IPS-18a (cell line): ENCODE results near the gene KLF13.

Experiments used
- H3K27ac ChIP-seq: one replicate; pipeline ENCODE4 v1.5.1; 2013; ENCODE audit warnings: low read length
- H3K27me3 ChIP-seq: one replicate; pipeline ENCODE4 v1.6.1; 2013; ENCODE audit warnings: mild to moderate bottlenecking, low read length; ENCODE audit not compliant: control insufficient read depth, insufficient read depth
- H3K36me3 ChIP-seq: one replicate; pipeline ENCODE4 v1.6.1; 2013; ENCODE audit warnings: low read depth, low read length; ENCODE audit not compliant: control insufficient read depth
- H3K4me1 ChIP-seq: one replicate; pipeline ENCODE4 v1.6.1; 2013; ENCODE audit warnings: low read depth, low read length; ENCODE audit not compliant: control insufficient read depth
- H3K4me3 ChIP-seq: one replicate; pipeline ENCODE4 v1.5.1; 2013; ENCODE audit warnings: low read length
- H3K9ac ChIP-seq: one replicate; pipeline ENCODE4 v1.6.1; 2013; ENCODE audit warnings: mild to moderate bottlenecking, low read length, moderate library complexity
- H3K9me3 ChIP-seq: one replicate; pipeline ENCODE4 v1.6.1; 2013; ENCODE audit warnings: low read depth, low read length; ENCODE audit not compliant: control insufficient read depth

Gene KLF13

GRCh38 chr15:31375772-31376171 lies 49.1 kb downstream of the KLF13 start:
- H3K36me3 ChIP-seq = no peaks in the 10 kb centered on the region
- no peak overlapping the region for H3K27ac ChIP-seq
- H3K4me3 ChIP-seq = no peak overlapping the region
- no peak overlapping the region for H3K9ac ChIP-seq
- H3K9me3 ChIP-seq = no peaks in the 10 kb centered on the region
- H3K27me3 ChIP-seq = no peaks in the 10 kb centered on the region
- H3K4me1 ChIP-seq = peaks cover 6% of the 10 kb centered on the region

- H3K36me3 ChIP-seq = no peaks in the 10 kb centered on the region
- H3K27ac ChIP-seq = no peak overlapping the region
- no peak overlapping the region for H3K4me3 ChIP-seq
- H3K9ac ChIP-seq = no peak overlapping the region
- no peaks in the 10 kb centered on the region for H3K27me3 ChIP-seq
- no peaks in the 10 kb centered on the region for H3K9me3 ChIP-seq
- peaks cover 6% of the 10 kb centered on the region for H3K4me1 ChIP-seq
Observed at GRCh38 chr15:31376511-31376910, 49.9 kb downstream of the KLF13 start.

- peaks cover 6% of the 10 kb centered on the region for H3K4me1 ChIP-seq
- H3K36me3 ChIP-seq = no peaks in the 10 kb centered on the region
Observed at GRCh38 chr15:31377030-31377429, 50.4 kb downstream of the KLF13 start.

GRCh38 chr15:31378363-31378903 lies 51.8 kb downstream of the KLF13 start:
- H3K9me3 ChIP-seq = no peaks in the 10 kb centered on the region
- peaks cover 3% of the 10 kb centered on the region for H3K4me1 ChIP-seq
- H3K4me3 ChIP-seq = no peak overlapping the region
- H3K36me3 ChIP-seq = no peaks in the 10 kb centered on the region
- no peak overlapping the region for H3K27ac ChIP-seq
- no peak overlapping the region for H3K9ac ChIP-seq
- H3K27me3 ChIP-seq = no peaks in the 10 kb centered on the region

More at GRCh38 chr15:31377030-31377429, 50.4 kb downstream of the KLF13 start:
- Histone ChIP-seq H3K27me3 (no peaks in the 10 kb centered on the region), H3K27ac (no peak overlapping the region), H3K9ac (no peak overlapping the region), H3K9me3 (no peaks in the 10 kb centered on the region), H3K4me3 (no peak overlapping the region)

GRCh38 chr15:31379042-31379441 lies 52.4 kb downstream of the KLF13 start:
- no peaks in the 10 kb centered on the region for H3K27me3 ChIP-seq
- H3K27ac ChIP-seq = no peak overlapping the region
- H3K4me1 ChIP-seq = peaks cover 3% of the 10 kb centered on the region
- no peaks in the 10 kb centered on the region for H3K9me3 ChIP-seq
- H3K36me3 ChIP-seq = no peaks in the 10 kb centered on the region
- H3K9ac ChIP-seq = no peak overlapping the region
- no peak overlapping the region for H3K4me3 ChIP-seq

GRCh38 chr15:31379577-31379976 lies 52.9 kb downstream of the KLF13 start:
- Histone ChIP-seq H3K27ac (no peak overlapping the region), H3K4me1 (peaks cover 3% of the 10 kb centered on the region), H3K9me3 (no peaks in the 10 kb centered on the region), H3K36me3 (no peaks in the 10 kb centered on the region), H3K27me3 (no peaks in the 10 kb centered on the region), H3K9ac (no peak overlapping the region), H3K4me3 (no peak overlapping the region)

- no peaks in the 10 kb centered on the region for H3K36me3 ChIP-seq
- H3K4me1 ChIP-seq = peaks cover 3% of the 10 kb centered on the region
- H3K27ac ChIP-seq = no peak overlapping the region
- H3K9ac ChIP-seq = no peak overlapping the region
- no peaks in the 10 kb centered on the region for H3K27me3 ChIP-seq
- H3K4me3 ChIP-seq = no peak overlapping the region
- no peaks in the 10 kb centered on the region for H3K9me3 ChIP-seq
Observed at GRCh38 chr15:31381801-31382712, 55.4 kb downstream of the KLF13 start.

GRCh38 chr15:31382713-31383045 lies 56.0 kb downstream of the KLF13 start:
- H3K4me1 ChIP-seq = peaks cover 3% of the 10 kb centered on the region
- H3K27ac ChIP-seq = no peak overlapping the region
- H3K9ac ChIP-seq = no peak overlapping the region
- H3K36me3 ChIP-seq = no peaks in the 10 kb centered on the region
- H3K9me3 ChIP-seq = no peaks in the 10 kb centered on the region
- no peak overlapping the region for H3K4me3 ChIP-seq
- no peaks in the 10 kb centered on the region for H3K27me3 ChIP-seq

- no peak overlapping the region for H3K9ac ChIP-seq
- H3K4me3 ChIP-seq = no peak overlapping the region
- H3K27me3 ChIP-seq = no peaks in the 10 kb centered on the region
- H3K9me3 ChIP-seq = no peaks in the 10 kb centered on the region
- H3K4me1 ChIP-seq = peaks cover 3% of the 10 kb centered on the region
- no peak overlapping the region for H3K27ac ChIP-seq
- H3K36me3 ChIP-seq = no peaks in the 10 kb centered on the region
Observed at GRCh38 chr15:31383139-31383538, 56.5 kb downstream of the KLF13 start.

- Histone ChIP-seq H3K27me3 (no peaks in the 10 kb centered on the region), H3K4me1 (peaks cover 3% of the 10 kb centered on the region), H3K9ac (no peak overlapping the region), H3K9me3 (no peaks in the 10 kb centered on the region), H3K36me3 (no peaks in the 10 kb centered on the region), H3K4me3 (no peak overlapping the region), H3K27ac (no peak overlapping the region)
Observed at GRCh38 chr15:31384568-31384967, 57.9 kb downstream of the KLF13 start.

GRCh38 chr15:31385736-31386135 lies 59.1 kb downstream of the KLF13 start:
- peaks cover 3% of the 10 kb centered on the region for H3K4me1 ChIP-seq
- no peak overlapping the region for H3K9ac ChIP-seq
- peaks cover 3% of the 10 kb centered on the region for H3K27me3 ChIP-seq
- no peaks in the 10 kb centered on the region for H3K36me3 ChIP-seq
- H3K4me3 ChIP-seq = no peak overlapping the region
- H3K9me3 ChIP-seq = no peaks in the 10 kb centered on the region
- no peak overlapping the region for H3K27ac ChIP-seq

GRCh38 chr15:31387092-31387478 lies 60.5 kb downstream of the KLF13 start:
- Histone ChIP-seq H3K36me3 (no peaks in the 10 kb centered on the region), H3K9ac (no peak overlapping the region), H3K27ac (no peak overlapping the region), H3K27me3 (peaks cover 8% of the 10 kb centered on the region), H3K9me3 (no peaks in the 10 kb centered on the region), H3K4me1 (peaks cover 3% of the 10 kb centered on the region), H3K4me3 (no peak overlapping the region)
